IPS-NIHi7 (cell line): ENCODE data around the gene CEP104.

Experiments
- DNase-seq: peaks from one replicate; pipeline ENCODE4 v3.0.0; 2012; ENCODE audit warnings: mixed read lengths; ENCODE audit errors: extremely low spot score

The CEP104 gene

DNA sequence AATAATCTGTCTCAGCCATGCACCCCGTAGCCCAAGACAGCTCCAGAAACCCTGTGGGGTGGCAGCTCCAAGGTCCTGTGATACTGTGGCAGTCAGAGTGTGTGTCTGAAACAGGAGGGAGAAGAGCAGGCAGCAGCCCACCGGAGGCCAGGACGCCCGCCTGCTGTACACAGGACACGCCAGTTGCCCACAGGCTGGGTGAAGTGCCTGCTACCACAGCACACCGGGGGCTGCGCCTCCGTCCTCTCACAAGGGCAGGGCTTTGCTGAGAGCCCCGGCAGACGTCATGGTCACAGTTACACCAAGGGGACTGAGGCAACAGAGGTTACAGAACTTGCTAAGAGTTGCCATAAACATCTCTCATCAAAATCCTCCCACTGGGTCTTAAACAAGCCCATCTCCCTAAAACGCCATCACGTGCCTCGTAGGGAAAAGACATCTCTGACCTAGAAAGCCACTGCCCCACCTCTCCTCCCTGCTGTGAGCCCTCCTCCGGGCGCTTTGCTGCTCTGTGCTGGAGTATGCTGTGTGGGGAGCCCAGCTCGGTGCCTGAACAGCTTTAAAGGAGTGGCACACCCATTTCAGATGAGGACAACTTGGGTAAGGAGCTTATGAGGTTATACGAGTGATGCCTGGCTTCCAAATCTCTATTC, 37.7 kb upstream of the CEP104 start:
- DNase-seq: no peak

GRCh38 chr1:3893190-3893589, 36.2 kb upstream of the CEP104 start:
- DNase-seq: no peak

- no peak for DNase-seq
Measured at GRCh38 chr1:3892748-3893147, 35.7 kb upstream of the CEP104 start.

DNA sequence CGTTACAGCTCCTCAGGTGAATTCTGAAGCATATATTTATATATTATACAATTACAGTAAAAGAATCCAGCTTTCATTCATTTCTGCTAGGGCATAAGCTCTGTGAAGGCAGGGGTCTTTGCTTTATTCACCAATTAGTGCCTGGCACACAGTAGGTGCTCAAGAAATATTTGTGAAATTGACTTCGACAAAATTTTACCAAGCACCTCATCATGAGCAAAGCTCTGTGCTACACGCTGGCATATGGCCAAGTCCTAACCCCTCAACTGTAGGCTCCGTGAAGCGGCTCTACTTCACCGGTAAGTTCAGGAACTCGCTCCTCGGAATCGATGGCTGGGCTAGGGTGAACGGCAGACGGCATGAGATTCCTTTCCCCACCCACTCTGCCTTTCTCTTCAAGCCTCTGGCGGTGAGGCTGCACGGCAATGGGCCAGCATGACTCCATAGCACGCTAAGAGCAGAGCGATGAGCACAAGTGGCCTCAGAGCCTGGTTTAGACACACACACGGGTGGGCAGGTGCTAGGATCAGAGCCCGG, 34.4 kb upstream of the CEP104 start:
- DNase-seq: no peak

DNA sequence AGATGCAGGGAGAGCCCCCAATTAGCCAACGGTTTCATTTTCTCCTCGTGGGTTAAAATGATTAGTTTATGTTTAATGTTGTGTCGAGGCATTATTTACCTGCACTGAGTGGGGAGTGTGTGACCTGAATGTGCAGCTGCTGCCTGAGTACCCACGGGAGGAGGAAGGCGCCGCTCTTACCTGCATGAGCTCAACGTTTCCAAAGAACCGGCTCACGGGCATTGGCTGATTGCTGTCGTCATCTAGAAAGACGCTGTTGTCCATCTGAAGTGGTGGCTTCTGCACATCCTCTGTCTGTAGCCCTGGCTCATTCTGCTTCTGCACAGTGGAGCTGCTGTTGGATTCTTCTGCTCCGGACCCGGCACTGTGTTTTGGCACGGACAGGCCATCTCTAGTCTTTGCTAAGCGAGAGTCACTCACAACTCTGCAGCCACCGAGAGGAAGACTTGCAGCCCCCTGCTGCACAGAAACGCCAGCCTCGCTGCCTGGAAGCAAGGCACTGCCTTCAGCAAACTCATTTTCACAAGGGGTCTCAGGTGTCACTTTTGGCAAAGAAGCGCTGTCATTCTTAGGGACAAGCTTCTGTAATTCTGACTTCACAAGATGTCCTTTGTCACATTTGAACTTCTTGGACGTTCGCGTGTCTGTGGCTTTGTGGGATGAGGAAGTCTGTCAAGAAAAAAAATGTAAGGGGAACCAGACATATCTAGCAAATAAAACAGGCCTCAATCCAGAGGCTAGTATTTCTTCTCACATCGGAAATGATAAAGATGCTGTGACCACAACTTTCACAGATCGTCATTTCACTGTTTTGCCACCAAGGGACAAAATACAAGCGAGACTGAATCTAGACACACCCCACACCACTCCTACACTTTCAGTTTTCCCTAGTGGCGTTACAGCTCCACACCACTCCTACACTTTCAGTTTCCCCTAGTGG, 33.6 kb upstream of the CEP104 start:
- DNase-seq: no peak

DNA sequence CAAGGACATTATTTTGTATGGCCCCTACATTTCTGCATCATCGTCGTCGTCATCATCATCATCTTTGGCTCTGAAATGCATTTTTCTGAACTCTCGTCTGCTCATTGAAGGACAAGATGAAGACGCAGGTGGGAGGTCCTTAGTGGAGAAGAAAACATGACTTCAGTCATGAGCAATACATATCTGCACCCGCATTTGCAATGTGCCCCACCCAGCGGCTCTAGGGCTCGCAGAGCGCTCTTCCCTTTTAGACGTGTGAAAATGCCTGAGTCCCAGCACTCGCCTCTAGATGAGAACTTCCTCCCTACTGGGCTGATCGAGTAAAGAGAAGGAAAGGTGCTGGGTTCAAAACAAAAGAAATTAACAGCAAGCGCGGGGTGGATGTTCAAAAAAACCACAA, 32.9 kb upstream of the CEP104 start:
- no peak for DNase-seq

GRCh38 chr1:3888301-3888700, 31.3 kb upstream of the CEP104 start:
- DNase-seq: no peak

- DNase-seq: no peak
Measured at GRCh38 chr1:3886691-3887090, 29.7 kb upstream of the CEP104 start.

- no peak for DNase-seq
Measured at GRCh38 chr1:3886106-3886670, 29.2 kb upstream of the CEP104 start.

GRCh38 chr1:3885611-3886010, 28.6 kb upstream of the CEP104 start:
- no peak for DNase-seq

GRCh38 chr1:3884966-3885365, 28.0 kb upstream of the CEP104 start:
- DNase-seq: no peak

GRCh38 chr1:3883194-3883925, 26.3 kb upstream of the CEP104 start:
- no peak for DNase-seq

GRCh38 chr1:3881193-3881480, 24.1 kb upstream of the CEP104 start:
- no peak for DNase-seq

DNA sequence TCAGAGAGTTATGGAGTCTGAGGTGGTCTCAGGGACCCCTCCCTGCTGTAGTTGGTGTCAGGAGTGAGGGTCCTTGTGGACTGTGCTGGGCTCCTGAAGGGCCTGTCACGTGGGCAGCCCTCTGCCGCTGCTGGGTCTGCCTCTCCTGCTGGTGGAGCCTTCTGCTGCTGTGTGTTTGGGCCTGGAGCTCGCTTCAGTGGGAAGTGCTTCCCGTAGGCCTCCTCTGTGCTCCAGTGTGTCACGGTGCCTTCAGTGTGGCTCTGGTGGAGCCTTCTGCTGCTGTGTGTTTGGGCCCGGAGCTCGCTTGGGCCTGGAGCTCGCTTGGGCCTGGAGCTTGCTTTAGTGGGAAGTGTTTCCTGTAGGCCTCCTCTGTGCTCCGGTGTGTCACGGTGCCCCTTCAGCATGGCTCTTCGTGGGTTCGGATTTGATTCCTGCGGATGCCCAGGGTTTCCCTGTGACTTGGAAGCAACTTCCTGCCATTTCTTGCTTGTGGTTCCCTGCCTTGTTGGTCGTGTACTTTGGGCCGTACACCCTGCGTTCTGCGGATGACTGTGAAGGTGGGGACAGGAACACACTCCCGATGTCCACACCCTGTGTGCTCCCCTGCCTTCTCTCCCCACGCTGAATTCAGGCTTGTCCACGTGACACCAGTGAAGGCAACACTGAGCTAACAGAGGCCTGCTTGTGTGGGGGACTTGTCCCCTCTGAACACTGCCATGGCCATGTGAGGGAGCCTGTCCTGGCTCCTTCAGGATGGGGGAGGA, 23.6 kb upstream of the CEP104 start:
- DNase-seq: no peak

- DNase-seq: no peak
Measured at GRCh38 chr1:3879787-3880428, 22.9 kb upstream of the CEP104 start.

DNA sequence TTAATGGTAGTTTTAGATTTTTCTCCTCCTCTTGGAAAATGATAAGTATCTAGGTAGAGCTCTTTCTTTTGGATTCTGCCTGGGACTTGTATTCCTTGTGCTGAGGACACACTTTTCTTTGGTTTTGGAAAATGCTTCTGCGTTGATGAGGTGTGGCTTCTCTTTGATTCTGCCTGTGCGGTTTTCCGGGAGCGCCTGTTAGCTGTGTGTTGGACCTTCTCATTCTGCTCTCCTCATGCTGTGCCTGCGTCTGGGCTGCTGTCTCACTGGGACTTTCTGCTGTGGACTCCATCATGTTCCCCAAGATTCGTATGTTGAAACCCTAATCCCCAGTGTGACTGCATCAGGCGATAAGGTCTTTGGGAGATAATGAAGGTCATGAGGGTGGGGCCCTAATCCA, 22.1 kb upstream of the CEP104 start:
- no peak for DNase-seq

DNA sequence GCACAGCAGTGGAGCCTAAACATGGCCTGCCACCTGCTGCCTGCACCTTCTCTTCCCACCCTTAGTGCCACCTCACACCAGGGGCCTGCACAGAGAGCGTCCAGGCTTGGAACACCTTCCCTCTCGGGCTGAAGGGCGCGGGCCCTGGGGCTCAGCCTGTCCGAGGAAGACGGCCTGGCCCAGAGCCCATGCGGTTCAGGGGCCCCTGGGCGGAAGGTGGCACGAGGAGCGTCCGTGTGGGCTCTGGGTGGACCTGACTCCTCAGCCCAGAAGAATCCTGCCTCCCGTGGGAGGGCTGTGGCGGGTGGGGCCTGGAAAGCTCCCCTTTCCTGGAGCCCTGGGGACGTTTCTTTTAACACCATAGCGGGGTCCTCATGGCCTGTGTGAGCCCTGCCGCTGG, 19.7 kb upstream of the CEP104 start:
- DNase-seq: no peak

DNA sequence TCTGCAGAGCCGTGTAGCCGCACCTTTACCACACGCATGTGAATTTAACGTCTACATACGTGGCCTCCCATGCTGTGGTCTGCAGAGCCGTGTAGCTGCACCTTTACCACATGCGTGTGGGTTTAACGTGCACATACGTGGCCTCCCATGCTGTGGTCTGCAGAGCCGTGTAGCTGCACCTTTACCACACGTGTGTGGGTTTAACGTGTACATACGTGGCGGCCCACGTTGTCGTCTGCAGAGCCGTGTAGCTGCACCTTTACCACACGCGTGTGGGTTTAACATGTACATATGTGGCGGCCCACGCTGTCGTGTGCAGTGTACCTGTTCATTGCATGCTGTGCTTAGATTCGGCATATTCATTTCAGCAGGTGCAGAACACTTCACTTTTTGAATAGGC, 17.7 kb upstream of the CEP104 start:
- no peak for DNase-seq

DNA sequence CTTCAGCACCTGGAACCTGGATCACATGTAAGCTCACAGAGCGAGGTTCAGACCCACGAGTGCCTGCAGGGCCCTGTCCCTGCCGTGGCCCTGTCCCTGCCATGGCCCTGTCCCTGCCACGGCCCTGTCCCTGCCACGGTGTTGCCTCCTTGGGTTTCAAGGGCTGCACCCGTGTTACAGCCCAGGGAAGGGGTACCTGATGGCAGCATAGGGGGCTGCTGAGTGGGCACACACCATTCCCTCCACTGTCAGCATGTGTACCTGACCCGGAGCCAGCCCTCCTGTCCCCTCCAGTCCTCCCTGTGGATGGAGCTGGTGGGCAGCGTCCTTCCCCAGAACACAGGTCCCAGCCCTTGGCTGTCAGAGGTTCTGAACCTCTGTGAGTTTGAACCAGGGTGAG, 15.5 kb upstream of the CEP104 start:
- DNase-seq: no peak

- no peak for DNase-seq
Measured at GRCh38 chr1:3871451-3871805, 14.4 kb upstream of the CEP104 start.

DNA sequence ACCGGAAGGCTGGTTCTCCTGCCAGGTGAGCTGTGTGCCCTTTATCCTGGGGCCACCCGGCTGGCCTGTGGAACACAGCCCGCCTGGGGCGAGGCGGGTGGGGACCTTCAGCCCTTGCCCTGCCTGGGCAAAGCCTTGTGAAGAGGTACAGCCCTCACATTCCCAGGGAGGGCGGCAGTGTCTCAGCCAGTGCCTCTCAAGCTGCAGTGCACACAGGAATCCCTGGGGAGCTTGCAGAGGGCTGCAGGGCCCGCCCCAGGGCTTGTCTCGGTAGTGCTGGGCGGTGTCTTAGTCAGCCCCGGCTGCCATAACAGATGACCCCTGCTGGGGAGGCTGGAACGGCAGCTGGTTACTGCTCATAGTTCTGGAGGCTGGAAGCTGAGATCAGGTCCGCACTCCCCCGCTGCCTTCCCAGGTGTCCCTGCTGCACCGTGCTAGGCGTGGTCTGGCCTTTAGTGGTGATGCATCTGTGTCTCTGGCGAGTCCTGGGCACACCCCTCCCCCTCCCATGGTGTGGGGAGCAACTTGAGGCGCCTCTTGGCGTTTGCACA, 12.8 kb upstream of the CEP104 start:
- DNase-seq: no peak
